H1 (cell line): ENCODE measurements around the gene GAREM2. TPM values are rescaled to one million over a fixed set of nuclear protein-coding genes. Genes with fewer than 3 reads are reported as not detected.

Experiments
- CTCF ChIA-PET: fragments of 300-600 bp; sonication (Branson Sonifier 250); formaldehyde crosslinking; loops from one replicate; lab custom pipeline; 2021; ENCODE audit not compliant: partially characterized antibody; lab: Charles Lee
- POLR2A ChIA-PET: fragments of 300-600 bp; sonication (Branson Sonifier 250); formaldehyde crosslinking; loops from one replicate; lab custom pipeline; 2021; ENCODE audit warnings: inconsistent platforms; ENCODE audit not compliant: partially characterized antibody; lab: Charles Lee
- DNase-seq, 2 experiments: peaks; one replicate each; pipeline versions ENCODE4 v3.0.0 to v3.0.0-alpha.2; 2010 to 2022; ENCODE audit warnings: low spot score in 2 of 2, low read depth in 1 of 2, mixed read lengths in 1 of 2
- FAIRE-seq: peaks from 2 replicates; lab custom pipeline; 2011; peaks lifted over from hg19 to GRCh38; lab: Jason Lieb, UNC
- H2AFZ ChIP-seq: 2 replicates; pipeline ENCODE4 v1.8.1; 2012; ENCODE audit warnings: low read length, inconsistent platforms
- H2AK5ac ChIP-seq: 2 replicates; pipeline ENCODE4 v1.6.1; 2013; ENCODE audit warnings: low read depth, low read length
- H2BK120ac ChIP-seq: replicated peaks from 2 replicates; pipeline ENCODE3; 2013; ENCODE audit warnings: low read depth, low read length, inconsistent platforms
- H2BK12ac ChIP-seq: 2 replicates; pipeline ENCODE4 v1.6.1; 2013; ENCODE audit warnings: low read depth, low read length
- H2BK15ac ChIP-seq: 2 replicates; pipeline ENCODE4 v1.6.1; 2013; ENCODE audit warnings: low read length
- H2BK20ac ChIP-seq: 2 replicates; pipeline ENCODE4 v1.6.1; 2013; ENCODE audit warnings: low read length
- H2BK5ac ChIP-seq: 2 replicates; pipeline ENCODE4 v1.6.1; 2013; ENCODE audit warnings: low read depth, low read length
- H3K14ac ChIP-seq: 2 replicates; pipeline ENCODE4 v1.6.1; 2013; ENCODE audit warnings: inconsistent platforms; ENCODE audit not compliant: insufficient read length
- H3K18ac ChIP-seq: 2 replicates; pipeline ENCODE4 v1.6.1; 2013; ENCODE audit warnings: low read length; ENCODE audit errors: extremely low read depth
- H3K23ac ChIP-seq: 2 replicates; pipeline ENCODE4 v1.6.1; 2013; ENCODE audit warnings: inconsistent platforms; ENCODE audit not compliant: insufficient read length
- H3K23me2 ChIP-seq: 2 replicates; pipeline ENCODE4 v1.6.1; 2013; ENCODE audit warnings: low read depth, low read length
- H3K27ac ChIP-seq: 2 replicates; pipeline ENCODE4 v1.6.1; 2011; ENCODE audit warnings: low read depth, low read length, inconsistent platforms
- H3K27me3 ChIP-seq, 4 experiments: replicated peaks in 1 of 4; 1 replicate in 1 of 4; 2 replicates in 3 of 4; pipeline versions ENCODE4 v1.6.1 to v1.8.1; 2011 to 2013; ENCODE audit warnings: low read length in 3 of 4, mild to moderate bottlenecking in 3 of 4, inconsistent platforms in 2 of 4, mixed read lengths in 2 of 4, moderate library complexity in 1 of 4; ENCODE audit not compliant: control insufficient read depth in 3 of 4, insufficient read depth in 3 of 4; ENCODE audit errors: extremely low read depth in 1 of 4
- H3K36me3 ChIP-seq, 4 experiments: 2 replicates each; pipeline versions ENCODE4 v1.6.1 to v1.8.1; 2011 to 2013; ENCODE audit warnings: mild to moderate bottlenecking in 4 of 4, low read length in 3 of 4, moderate library complexity in 2 of 4, control low read depth in 1 of 4, inconsistent platforms in 1 of 4; ENCODE audit not compliant: insufficient read depth in 4 of 4, control insufficient read depth in 2 of 4
- H3K4ac ChIP-seq: replicated peaks from 2 replicates; pipeline ENCODE3; 2013; ENCODE audit warnings: low read length, low read depth, mixed read lengths, inconsistent platforms; ENCODE audit not compliant: insufficient read length
- H3K4me1 ChIP-seq, 4 experiments: replicated peaks in 1 of 4; 1 replicate in 1 of 4; 2 replicates in 3 of 4; pipeline versions ENCODE4 v1.6.1 to v1.8.1; 2011 to 2013; ENCODE audit warnings: low read length in 3 of 4, inconsistent platforms in 2 of 4, mixed read lengths in 1 of 4; ENCODE audit not compliant: insufficient read depth in 4 of 4, control insufficient read depth in 3 of 4
- H3K4me2 ChIP-seq, 2 experiments: 2 replicates each; pipeline versions ENCODE4 v1.6.1 to v1.8.1; 2011 to 2013; ENCODE audit warnings: low read depth in 2 of 2, low read length in 2 of 2, control low read depth in 1 of 2, inconsistent platforms in 1 of 2, mild to moderate bottlenecking in 1 of 2; ENCODE audit not compliant: insufficient read depth in 1 of 2
- H3K4me3 ChIP-seq, 4 experiments: fragments of 200-600, 300-600 bp in 1 of 4; sonication (generic), shearing (Covaris generic), sonication (Bioruptor Twin) in 1 of 4; 2 replicates each; pipeline versions ENCODE4 v1.5.1 to v1.8.1; 2011 to 2016; ENCODE audit warnings: low read length in 4 of 4, low read depth in 3 of 4, control low read depth in 2 of 4, inconsistent platforms in 2 of 4, mild to moderate bottlenecking in 2 of 4, mixed read lengths in 1 of 4, moderate library complexity in 1 of 4; ENCODE audit not compliant: insufficient read depth in 2 of 4; ENCODE audit errors: extremely low read depth in 1 of 4
- H3K56ac ChIP-seq: replicated peaks from 2 replicates; pipeline ENCODE3; 2013; ENCODE audit warnings: low read depth, mild to moderate bottlenecking, mixed read lengths, low read length, inconsistent platforms; ENCODE audit not compliant: insufficient read length
- H3K79me1 ChIP-seq: 2 replicates; pipeline ENCODE4 v1.6.1; 2013; ENCODE audit warnings: low read depth, low read length, control low read depth
- H3K79me2 ChIP-seq, 2 experiments: 2 replicates each; pipeline versions ENCODE4 v1.6.1 to v1.8.1; 2012 to 2013; ENCODE audit warnings: low read length in 2 of 2, mild to moderate bottlenecking in 2 of 2, inconsistent platforms in 1 of 2; ENCODE audit not compliant: insufficient read depth in 2 of 2, control insufficient read depth in 1 of 2
- H3K9ac ChIP-seq, 4 experiments: replicated peaks in 1 of 4; 1 replicate in 1 of 4; 2 replicates in 3 of 4; pipeline versions ENCODE4 v1.6.1 to v1.8.1; 2011 to 2013; ENCODE audit warnings: low read depth in 3 of 4, low read length in 3 of 4, control low read depth in 2 of 4, mild to moderate bottlenecking in 2 of 4, moderate library complexity in 2 of 4, inconsistent platforms in 1 of 4; ENCODE audit errors: extremely low read depth in 1 of 4
- H3K9me3 ChIP-seq, 2 experiments: 2 replicates each; pipeline versions ENCODE4 v1.6.1 to v1.8.1; 2012 to 2013; ENCODE audit warnings: mild to moderate bottlenecking in 2 of 2, moderate library complexity in 2 of 2, control low read depth in 1 of 2, inconsistent platforms in 1 of 2, low read depth in 1 of 2, low read length in 1 of 2, mixed read lengths in 1 of 2; ENCODE audit not compliant: insufficient read depth in 2 of 2
- H4K20me1 ChIP-seq, 2 experiments: replicated peaks in 1 of 2; 2 replicates each; pipeline versions ENCODE3 to v1.8.1; 2011 to 2013; ENCODE audit warnings: inconsistent platforms in 2 of 2, low read length in 2 of 2, mild to moderate bottlenecking in 1 of 2; ENCODE audit not compliant: insufficient read depth in 2 of 2, control insufficient read depth in 1 of 2
- H4K5ac ChIP-seq: 2 replicates; pipeline ENCODE4 v1.6.1; 2013; ENCODE audit warnings: low read length, low read depth, mixed read lengths, inconsistent platforms; ENCODE audit not compliant: insufficient read length
- H4K8ac ChIP-seq: 2 replicates; pipeline ENCODE4 v1.8.0; 2013; ENCODE audit warnings: mild to moderate bottlenecking, moderate library complexity, low read length, inconsistent platforms; ENCODE audit not compliant: insufficient read depth; ENCODE audit errors: extremely low read depth
- H4K91ac ChIP-seq: replicated peaks from 2 replicates; pipeline ENCODE3; 2013; ENCODE audit warnings: low read length, mixed read lengths, inconsistent platforms; ENCODE audit not compliant: insufficient read length
- EP300 ChIP-seq, 2 experiments: IDR thresholded peaks; 1 replicate in 1 of 2; 2 replicates in 1 of 2; pipeline ENCODE4 v1.6.1; 2011 to 2012; ENCODE audit warnings: low read depth in 2 of 2, low read length in 2 of 2, mild to moderate bottlenecking in 2 of 2, borderline replicate concordance in 1 of 2, inconsistent platforms in 1 of 2, moderate library complexity in 1 of 2
- EZH2 ChIP-seq: fragments of 200-600 bp; sonication (generic); IDR thresholded peaks from 2 replicates; pipeline ENCODE4 v1.7.1; 2012; ENCODE audit warnings: low read depth, mild to moderate bottlenecking, moderate library complexity, low read length, inconsistent platforms; ENCODE audit not compliant: severe bottlenecking
- FOSL1 ChIP-seq: IDR thresholded peaks from 2 replicates; pipeline ENCODE4 v1.6.1; 2011; ENCODE audit warnings: mild to moderate bottlenecking, low read depth, low read length, moderate library complexity; ENCODE audit not compliant: insufficient read depth
- PHF8 ChIP-seq: fragments of 200-600 bp; sonication (generic); conservative IDR thresholded peaks from 2 replicates; pipeline ENCODE4 v1.7.1; 2012; ENCODE audit warnings: low read depth, mild to moderate bottlenecking, inconsistent platforms, low read length, moderate library complexity
- TCF12 ChIP-seq: IDR thresholded peaks from 2 replicates; pipeline ENCODE4 v1.6.1; 2011; ENCODE audit warnings: low read depth, mild to moderate bottlenecking, low read length
- USF2 ChIP-seq: IDR thresholded peaks from 2 replicates; pipeline ENCODE4 v1.6.1; 2011; ENCODE audit warnings: low read length, improper control_type of control experiment
- WGBS, 2 experiments: shearing (Covaris generic) in 1 of 2; methylation state at CpG; one replicate each; pipeline versions ENCODE4 v1.1.6 to v1.1.7; 2013 to 2015; ENCODE audit warnings: low lambda C conversion rate in 2 of 2, mixed read lengths in 2 of 2, inconsistent platforms in 1 of 2, low coverage in 1 of 2, missing lambda C conversion rate in 1 of 2; ENCODE audit not compliant: insufficient replicate concordance in 2 of 2, insufficient coverage in 1 of 2, insufficient read length in 1 of 2; ENCODE audit errors: extremely low coverage in 1 of 2, missing lambda C conversion rate in 1 of 2; 5-methylcytosine and 5-hydroxymethylcytosine counted together
- polyA plus RNA-seq, 7 experiments: library from polyadenylated mRNA; depleted of rRNA in 3 of 7; stranded (reverse) in 5 of 7; unstranded in 2 of 7; fragments of >200 nt in 5 of 7; fragments of 200-250 nt in 2 of 7; gene quantifications; 1 replicate in 5 of 7; 2 replicates in 1 of 7; 4 replicates in 1 of 7; pipeline versions ENCODE4 v1.2.1 to v1.2.3, GENCODE V29; 2011 to 2013; ENCODE audit warnings: missing spikeins in 2 of 7, mixed read lengths in 2 of 7
- total RNA-seq: library from RNA; stranded (reverse); fragmentation: NEBNext Ultra II Directional; extraction: Animal tissue kit (Norgen Biotek cat#: 25700); gene quantifications from 2 replicates; pipeline ENCODE4 v1.2.1, GENCODE V29; 2021

The GAREM2 gene
- total and polyA plus RNA-seq, 2 of the 8 experiments (the other 6 are each of a cell fraction or from before 2014, with no cell fraction given), result 19.9 TPM

DNA sequence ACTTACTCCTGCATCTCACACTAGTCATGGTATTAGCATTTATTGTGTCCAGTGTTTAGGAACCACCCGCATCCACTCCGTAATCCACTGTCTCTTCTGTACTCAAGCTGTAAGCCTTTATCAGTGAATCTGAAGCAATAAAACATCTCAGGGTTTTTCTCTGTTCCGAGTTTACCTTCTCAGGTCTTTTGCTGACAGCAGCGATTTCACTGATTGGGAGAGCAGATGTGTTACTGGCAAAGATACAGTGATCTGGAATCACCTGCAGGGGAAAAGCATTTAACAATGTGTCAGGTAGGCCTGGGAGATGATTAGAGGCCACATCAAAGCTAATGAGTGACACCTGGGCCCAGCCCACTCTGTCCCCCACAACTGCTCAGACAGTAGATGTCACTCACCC is 24.6 kb downstream of the GAREM2 start:
- H3K9ac ChIP-seq, result no peak overlapping the region
- no peaks in the 10 kb centered on the region for H3K79me1 ChIP-seq
- no peak overlapping the region for H2BK20ac ChIP-seq
- H4K5ac ChIP-seq, result no peak overlapping the region
- no peaks in the 10 kb centered on the region for H3K79me2 ChIP-seq
- H2AK5ac ChIP-seq, result no peak overlapping the region
- H3K4me3 ChIP-seq, result no peak overlapping the region
- H3K27ac ChIP-seq, result no peak overlapping the region
- H2BK120ac ChIP-seq, result no peak overlapping the region
- DNase-seq, result no peak
- no peaks in the 10 kb centered on the region for H3K4me1 ChIP-seq
- no peak for FAIRE-seq
- H2BK5ac ChIP-seq, result no peak overlapping the region
- POLR2A ChIA-PET, result interaction anchor here (0.5 to 1.8 kb wide), 3 partner anchors 9 to 214 kb away, joined by 4 read pairs; no protein-coding TSS in a partner anchor
- H2BK12ac ChIP-seq, result no peak overlapping the region
- H4K91ac ChIP-seq, result no peak overlapping the region
- H3K36me3 ChIP-seq, result peaks cover 8 to 78% (median 51%) of the 10 kb centered on the region in 4 experiments; a peak in 6 of 8 replicates
- no peaks in the 10 kb centered on the region for H3K27me3 ChIP-seq
- no peak overlapping the region for H2BK15ac ChIP-seq
- H3K23me2 ChIP-seq, result no peaks in the 10 kb centered on the region
- CTCF ChIA-PET, result interaction anchor here (0.8 kb wide), 1 partner anchor 11 kb away, joined by 3 read pairs; no protein-coding TSS in a partner anchor
- no peak overlapping the region for H2AFZ ChIP-seq
- H3K4me2 ChIP-seq, result no peak overlapping the region
- no peak overlapping the region for H3K4ac ChIP-seq
- H4K20me1 ChIP-seq, result peaks cover 2% of the 10 kb centered on the region in 2 experiments
- 92% methylated on average over 4 of the region's 4 CpGs; no CpG with 5 or more reads in 1 of the 2 experiments for WGBS, 2 experiments
- no peaks in the 10 kb centered on the region for H3K9me3 ChIP-seq
- no peak overlapping the region for H3K14ac ChIP-seq
- H3K18ac ChIP-seq, result no peak overlapping the region
- H4K8ac ChIP-seq, result no peak overlapping the region
- TF ChIP-seq EP300 (IDR thresholded peaks at IDR 0.05; ENCODE audit: borderline replicate concordance in 1 of 2, low read depth in 2 of 2, low read length in 2 of 2) (no peak), TCF12 (no peak), PHF8 (no peak), USF2 (no peak), FOSL1 (no peak), EZH2 (no peak)
- no peak overlapping the region for H3K23ac ChIP-seq
- no peak overlapping the region for H3K56ac ChIP-seq
